ENCODE results near the gene MACROH2A1.

Gene MACROH2A1

GRCh38 chr5:135342551-135342875, 56.5 kb downstream of the MACROH2A1 start:
- Histone ChIP-seq H3K79me2 (ENCODE audit: insufficient read depth, low read length) (peaks cover 8% of the 10 kb centered on the region), H4K20me1 (ENCODE audit: insufficient read depth, low read length) (peaks cover 51% of the 10 kb centered on the region; the same call in 1 of the 2 replicates), H3K4me3 (ENCODE audit: low read depth in 1 of 2, low read length in 2 of 2) (no peak overlapping the region), H3K4me1 (ENCODE audit: insufficient read depth, low read length) (no peaks in the 10 kb centered on the region), H3K27me3 (ENCODE audit: insufficient read depth, low read length, poor library complexity) (no peaks in the 10 kb centered on the region), H3K36me3 (ENCODE audit: insufficient read depth, low read length) (peaks cover 100% of the 10 kb centered on the region), H2AFZ (ENCODE audit: low read depth, low read length) (no peak overlapping the region), H3K4me2 (ENCODE audit: insufficient read depth, low read length) (no peak overlapping the region), H3K9me3 (ENCODE audit: insufficient read depth, low read length, severe bottlenecking) (no peaks in the 10 kb centered on the region), H3K27ac (ENCODE audit: low read length) (no peak overlapping the region), H3K9ac (ENCODE audit: low read depth, low read length) (no peak overlapping the region)
- ATAC-seq (ENCODE audit: insufficient read depth, low read depth) (no peak), DNase-seq (no peak)
- TF ChIP-seq EZH2 (IDR thresholded peaks at IDR 0.05; ENCODE audit: borderline replicate concordance, low read depth, low read length, severe bottlenecking), result no peak
- no peak for TF ChIP-seq CTCF (IDR thresholded peaks at IDR 0.05; ENCODE audit: borderline replicate concordance, extremely low read depth, low read length, poor library complexity, severe bottlenecking)

GRCh38 chr5:135341696-135342550, 57.1 kb downstream of the MACROH2A1 start:
- H3K36me3 ChIP-seq (ENCODE audit: insufficient read depth, low read length), result peaks cover 100% of the 10 kb centered on the region

GRCh38 chr5:135341016-135341666, 57.9 kb downstream of the MACROH2A1 start:
- H4K20me1 ChIP-seq (ENCODE audit: insufficient read depth, low read length), result peaks cover 52% of the 10 kb centered on the region; the same call in 1 of the 2 replicates

More at GRCh38 chr5:135341696-135342550, 57.1 kb downstream of the MACROH2A1 start:
- no peak overlapping the region for H3K4me3 ChIP-seq (ENCODE audit: low read depth in 1 of 2, low read length in 2 of 2)
- H3K4me2 ChIP-seq (ENCODE audit: insufficient read depth, low read length), result no peak overlapping the region
- no peak overlapping the region for H3K27ac ChIP-seq (ENCODE audit: low read length)
- peaks cover 50% of the 10 kb centered on the region; the same call in 1 of the 2 replicates for H4K20me1 ChIP-seq (ENCODE audit: insufficient read depth, low read length)
- H3K9ac ChIP-seq (ENCODE audit: low read depth, low read length), result no peak overlapping the region
- H3K9me3 ChIP-seq (ENCODE audit: insufficient read depth, low read length, severe bottlenecking), result no peaks in the 10 kb centered on the region
- DNase-seq (no peak), ATAC-seq (ENCODE audit: insufficient read depth, low read depth) (no peak)
- H3K27me3 ChIP-seq (ENCODE audit: insufficient read depth, low read length, poor library complexity), result no peaks in the 10 kb centered on the region
- TF ChIP-seq CTCF (IDR thresholded peaks at IDR 0.05; ENCODE audit: borderline replicate concordance, extremely low read depth, low read length, poor library complexity, severe bottlenecking), result no peak
- TF ChIP-seq EZH2 (IDR thresholded peaks at IDR 0.05; ENCODE audit: borderline replicate concordance, low read depth, low read length, severe bottlenecking), result no peak
- peaks cover 7% of the 10 kb centered on the region for H3K79me2 ChIP-seq (ENCODE audit: insufficient read depth, low read length)
- H2AFZ ChIP-seq (ENCODE audit: low read depth, low read length), result no peak overlapping the region
- H3K4me1 ChIP-seq (ENCODE audit: insufficient read depth, low read length), result no peaks in the 10 kb centered on the region

More at GRCh38 chr5:135341016-135341666, 57.9 kb downstream of the MACROH2A1 start:
- Histone ChIP-seq H3K27ac (ENCODE audit: low read length) (peak overlapping the region; percentile 16; the same call in 1 of the 2 replicates), H3K79me2 (ENCODE audit: insufficient read depth, low read length) (peaks cover 4% of the 10 kb centered on the region), H2AFZ (ENCODE audit: low read depth, low read length) (no peak overlapping the region), H3K9ac (ENCODE audit: low read depth, low read length) (no peak overlapping the region), H3K4me3 (ENCODE audit: low read depth in 1 of 2, low read length in 2 of 2) (no peak overlapping the region), H3K27me3 (ENCODE audit: insufficient read depth, low read length, poor library complexity) (no peaks in the 10 kb centered on the region), H3K4me1 (ENCODE audit: insufficient read depth, low read length) (no peaks in the 10 kb centered on the region), H3K9me3 (ENCODE audit: insufficient read depth, low read length, severe bottlenecking) (no peaks in the 10 kb centered on the region), H3K4me2 (ENCODE audit: insufficient read depth, low read length) (no peak overlapping the region), H3K36me3 (ENCODE audit: insufficient read depth, low read length) (peaks cover 100% of the 10 kb centered on the region)
- TF ChIP-seq CTCF (IDR thresholded peaks at IDR 0.05; ENCODE audit: borderline replicate concordance, extremely low read depth, low read length, poor library complexity, severe bottlenecking) (no peak), EZH2 (IDR thresholded peaks at IDR 0.05; ENCODE audit: borderline replicate concordance, low read depth, low read length, severe bottlenecking) (no peak)
- no peak for DNase-seq
- ATAC-seq (ENCODE audit: insufficient read depth, low read depth), result no peak

All from DND-41 (cell line).